M059J (cell line): ENCODE data around the gene MCHR2. TPM values are rescaled to one million over a fixed set of nuclear protein-coding genes. Genes with fewer than 3 reads are reported as not detected.

Experiments
- DNase-seq: peaks from one replicate; pipeline ENCODE4 v3.0.0-alpha.2; 2012; ENCODE audit warnings: low read depth
- total RNA-seq: library from RNA; depleted of rRNA; stranded (reverse); fragments of >200 nt; shearing (Covaris generic); gene quantifications from 2 replicates; pipeline ENCODE4 v1.2.3, GENCODE V29; 2014

Gene MCHR2
- total RNA-seq, 1 experiment from 2014 or later = 0.15 TPM

DNA sequence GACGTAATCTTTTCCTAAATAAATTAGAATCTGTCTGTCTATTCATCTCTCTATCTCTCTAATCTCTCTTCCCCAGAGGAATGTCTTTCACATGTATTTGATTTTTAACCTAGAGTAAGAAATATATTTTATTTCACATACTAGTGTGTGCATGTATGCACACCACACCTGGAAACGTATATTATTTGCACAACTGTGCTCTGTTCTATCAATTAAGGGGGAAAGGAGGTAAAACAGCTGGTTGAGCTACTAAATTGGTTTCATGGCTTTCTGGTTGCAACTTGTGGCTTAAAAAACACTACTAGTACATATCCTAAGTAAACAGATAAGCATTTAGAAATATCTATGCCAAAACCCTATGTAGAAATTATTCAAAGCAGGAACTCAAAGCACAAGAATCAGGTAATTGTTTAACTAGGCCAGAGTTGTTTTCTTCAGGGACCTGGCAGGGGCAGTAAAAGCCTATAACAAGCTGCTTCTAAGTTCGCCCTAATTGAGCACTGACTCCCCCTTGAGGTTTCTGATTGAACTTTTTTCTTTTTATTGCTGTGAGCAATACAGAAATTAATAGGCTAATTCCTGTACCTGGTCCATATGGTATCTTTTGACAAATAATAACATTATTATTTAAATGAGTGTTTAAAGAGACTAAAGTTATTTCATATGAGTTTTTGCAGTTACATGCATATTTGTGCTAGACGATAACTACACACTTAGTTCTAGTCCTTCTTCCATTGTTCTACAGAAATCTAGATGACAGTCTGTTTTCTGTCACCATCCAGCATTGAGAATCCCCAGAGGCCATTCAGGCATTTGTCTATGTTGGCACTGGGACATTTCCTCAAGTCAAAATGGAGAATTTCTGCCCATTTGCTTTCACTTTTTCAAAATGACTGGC, 88.6 kb downstream of the MCHR2 start:
- peak; percentile 63 for DNase-seq

DNA sequence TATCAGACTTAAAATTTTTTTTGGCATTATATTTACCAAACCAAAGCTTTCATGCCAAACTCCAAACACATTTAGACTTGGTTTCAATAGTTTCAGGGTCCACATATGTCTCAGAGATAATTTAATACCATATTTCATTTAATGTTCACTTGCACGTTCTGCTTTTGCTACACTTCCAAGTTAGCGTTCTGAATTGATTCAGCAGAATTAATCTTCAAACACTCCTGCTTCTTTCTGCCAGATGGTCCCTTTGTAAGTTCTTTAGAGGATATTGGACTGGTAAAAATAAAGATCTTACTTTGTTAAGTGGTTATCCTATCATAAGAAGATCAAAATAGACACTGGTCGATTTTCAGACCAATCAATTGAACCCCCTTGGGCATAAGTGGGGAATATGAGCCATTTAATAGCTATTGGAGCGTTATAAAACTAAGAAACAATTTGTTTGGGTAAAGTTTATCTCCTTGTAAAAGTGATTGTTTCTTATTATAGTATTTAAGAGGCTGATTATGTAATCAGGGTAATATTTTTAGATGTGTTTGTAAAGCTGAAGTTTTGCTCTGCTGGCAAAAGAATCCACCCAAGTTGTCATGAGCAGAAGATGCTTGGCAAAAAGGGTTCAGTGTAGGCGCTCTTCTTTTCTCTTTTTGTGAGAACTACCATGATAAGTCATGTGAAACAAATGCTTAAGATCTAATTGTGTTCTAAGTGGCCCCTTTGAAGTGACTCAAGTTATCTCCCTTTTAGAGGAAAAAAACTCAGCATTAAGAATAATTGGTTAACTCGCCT, 92.2 kb downstream of the MCHR2 start:
- DNase-seq = no peak

DNA sequence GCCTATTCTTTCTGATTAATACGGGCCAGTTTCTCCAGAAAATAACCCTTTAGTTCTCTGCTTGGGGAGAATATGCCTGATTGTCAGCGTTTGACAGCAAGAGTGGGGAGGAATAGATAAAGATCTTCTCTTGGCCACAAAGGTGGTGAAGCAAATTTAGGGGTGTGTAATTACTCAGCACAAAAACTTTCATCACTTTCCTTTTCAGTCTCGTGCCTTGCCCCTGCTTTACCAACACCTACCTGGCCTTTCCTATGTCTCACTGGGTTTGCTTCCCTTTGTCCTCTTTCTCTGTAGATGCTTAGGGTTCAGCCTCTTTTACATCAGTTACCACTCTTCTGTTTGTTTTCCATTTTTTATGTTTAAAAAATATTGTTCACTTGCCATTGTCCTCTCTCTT, 99.2 kb downstream of the MCHR2 start:
- no peak for DNase-seq

- DNase-seq = no peak
Measured at GRCh38 chr6:99887066-99887465, 107.0 kb downstream of the MCHR2 start.

- peak; percentile 3 for DNase-seq
Measured at GRCh38 chr6:99885051-99885450, 109.0 kb downstream of the MCHR2 start.

GRCh38 chr6:99882128-99882702, 111.8 kb downstream of the MCHR2 start:
- no peak for DNase-seq

GRCh38 chr6:99879431-99879830, 114.6 kb downstream of the MCHR2 start:
- no peak for DNase-seq

DNA sequence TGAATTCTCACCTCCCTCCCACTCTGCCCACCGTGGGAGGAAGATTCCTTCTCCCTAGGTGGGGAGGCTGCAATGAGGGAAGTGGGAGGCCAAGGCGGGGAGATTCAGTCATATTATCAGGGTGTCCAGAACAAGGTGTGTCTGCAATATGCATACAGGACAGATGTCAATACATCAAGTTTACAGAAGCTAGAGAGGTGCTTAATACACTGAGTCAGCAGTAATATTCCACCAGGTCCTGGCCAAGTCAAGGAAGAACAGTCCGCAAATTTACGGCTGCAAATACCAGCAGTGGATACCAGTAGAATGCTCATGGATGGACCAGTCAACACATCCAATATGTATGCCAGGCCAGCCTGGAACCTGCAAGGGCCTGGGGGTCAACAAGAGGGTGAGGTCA, 119.0 kb downstream of the MCHR2 start:
- no peak for DNase-seq

- no peak for DNase-seq
Measured at GRCh38 chr6:99873084-99873483, 120.9 kb downstream of the MCHR2 start.

- no peak for DNase-seq
Measured at GRCh38 chr6:99871641-99872040, 122.4 kb downstream of the MCHR2 start.
